GM23338 (cell line): ENCODE results near the gene JAG1. TPM values are rescaled to one million over a fixed set of nuclear protein-coding genes. Genes with fewer than 3 reads are reported as not detected.

Source experiments
- ATAC-seq: fragments of 200-7000 bp; cut with Tn5 transposase; 3 replicates; pipeline ENCODE4 v1.9.1; 2020
- DNase-seq: peaks from one replicate; pipeline ENCODE4 v3.0.0-alpha.2; 2015; ENCODE audit warnings: low spot score
- H2AFZ ChIP-seq: fragments of 200-600 bp; sonication (generic); 2 replicates; pipeline ENCODE4 v1.8.0; 2016; ENCODE audit warnings: antibody characterized with exemption, mild to moderate bottlenecking, moderate library complexity
- H3F3A ChIP-seq: fragments of 200-600 bp; sonication (generic); replicated peaks from 2 replicates; pipeline ENCODE4 v1.8.0; 2017; ENCODE audit warnings: antibody characterized with exemption, mixed run types, low read depth
- H3K27ac ChIP-seq: fragments of 200-600 bp; sonication (generic); 2 replicates; pipeline ENCODE4 v1.6.1; 2016; ENCODE audit warnings: low read depth
- H3K27me3 ChIP-seq: fragments of 200-600 bp; sonication (generic); 2 replicates; pipeline ENCODE4 v1.8.0; 2016; ENCODE audit warnings: mild to moderate bottlenecking, mixed run types, moderate library complexity; ENCODE audit not compliant: insufficient read depth
- H3K36me3 ChIP-seq: fragments of 200-600 bp; sonication (generic); 2 replicates; pipeline ENCODE4 v1.8.0; 2016; ENCODE audit warnings: mild to moderate bottlenecking; ENCODE audit not compliant: insufficient read depth
- H3K4me1 ChIP-seq: fragments of 200-600 bp; sonication (generic); 2 replicates; pipeline ENCODE4 v1.8.0; 2016; ENCODE audit warnings: mild to moderate bottlenecking, moderate library complexity; ENCODE audit not compliant: insufficient read depth
- H3K4me2 ChIP-seq: fragments of 200-600 bp; sonication (generic); 2 replicates; pipeline ENCODE4 v1.7.1; 2017; ENCODE audit warnings: mixed run types
- H3K4me3 ChIP-seq: fragments of 200-600 bp; sonication (generic); 2 replicates; pipeline ENCODE4 v1.6.1; 2016; ENCODE audit warnings: mixed run types
- H3K79me2 ChIP-seq: fragments of 200-600 bp; sonication (generic); replicated peaks from 2 replicates; pipeline ENCODE4 v1.8.0; 2017; ENCODE audit warnings: mild to moderate bottlenecking; ENCODE audit not compliant: insufficient read depth
- H3K9me2 ChIP-seq: fragments of 200-600 bp; sonication (generic); 2 replicates; pipeline ENCODE4 v1.8.0; 2017; ENCODE audit not compliant: insufficient read depth
- H4K20me1 ChIP-seq: fragments of 200-600 bp; sonication (generic); replicated peaks from 2 replicates; pipeline ENCODE4 v1.8.0; 2017; ENCODE audit warnings: mild to moderate bottlenecking; ENCODE audit not compliant: insufficient read depth
- H3K27ac Mint-ChIP-seq: 2 replicates; pipeline ENCODE4 v1.8.0; 2020; ENCODE audit warnings: inconsistent platforms, mild to moderate bottlenecking, moderate library complexity, mixed read lengths
- H3K27me3 Mint-ChIP-seq: 3 replicates; pipeline ENCODE4 v1.8.0; 2022; ENCODE audit warnings: low read depth, mild to moderate bottlenecking, moderate library complexity, mixed read lengths, inconsistent platforms; ENCODE audit not compliant: insufficient read depth, poor library complexity
- H3K36me3 Mint-ChIP-seq: 3 replicates; pipeline ENCODE4 v1.8.0; 2021; ENCODE audit warnings: low read depth, mild to moderate bottlenecking, inconsistent platforms, moderate library complexity, mixed read lengths
- H3K4me1 Mint-ChIP-seq: 3 replicates; pipeline ENCODE4 v1.8.0; 2020; ENCODE audit warnings: mild to moderate bottlenecking, inconsistent platforms, mixed read lengths
- H3K4me3 Mint-ChIP-seq: 3 replicates; pipeline ENCODE4 v1.8.0; 2021; ENCODE audit warnings: moderate library complexity, mild to moderate bottlenecking, inconsistent platforms, mixed read lengths
- H3K9me3 Mint-ChIP-seq: 3 replicates; pipeline ENCODE4 v1.8.0; 2020; ENCODE audit warnings: moderate library complexity, mild to moderate bottlenecking, inconsistent platforms, mixed read lengths
- CREB1 ChIP-seq: fragments of 250-450 bp; sonication (Bioruptor Pico); IDR thresholded peaks from 2 replicates; pipeline ENCODE4 v1.5.0; 2020; ENCODE audit warnings: low read depth, mild to moderate bottlenecking, moderate library complexity
- CTCF ChIP-seq, 2 experiments: fragments of 200-600 bp in 1 of 2; sonication (generic) in 1 of 2; conservative IDR thresholded peaks; 2 replicates each; pipeline versions ENCODE4 v1.5.1 to v1.6.1; 2016 to 2017; ENCODE audit warnings: antibody characterized with exemption in 2 of 2, low read depth in 2 of 2, mild to moderate bottlenecking in 2 of 2, moderate library complexity in 1 of 2
- ETS1 ChIP-seq: IDR thresholded peaks from 2 replicates; pipeline ENCODE4 v1.6.1; 2016; ENCODE audit warnings: antibody characterized with exemption
- EZH2 ChIP-seq: fragments of 200-600 bp; sonication (generic); IDR thresholded peaks from one replicate; pipeline ENCODE4 v1.8.0; 2017; ENCODE audit warnings: antibody characterized with exemption, mild to moderate bottlenecking, low read depth; ENCODE audit not compliant: unreplicated experiment
- EZH2phosphoT487 ChIP-seq: fragments of 200-600 bp; sonication (generic); IDR thresholded peaks from one replicate; pipeline ENCODE4 v1.8.1; 2018; ENCODE audit warnings: antibody characterized with exemption; ENCODE audit not compliant: unreplicated experiment
- JUNB ChIP-seq: IDR thresholded peaks from one replicate; pipeline ENCODE4 v1.6.1; 2016; ENCODE audit warnings: antibody characterized with exemption; ENCODE audit not compliant: unreplicated experiment
- NANOG ChIP-seq: IDR thresholded peaks from 2 replicates; pipeline ENCODE4 v1.6.1; 2016; ENCODE audit warnings: antibody characterized with exemption, borderline replicate concordance
- POLR2AphosphoS5 ChIP-seq: IDR thresholded peaks from 2 replicates; pipeline ENCODE4 v1.6.1; 2016; ENCODE audit warnings: antibody characterized with exemption, low read depth
- REST ChIP-seq: IDR thresholded peaks from one replicate; pipeline ENCODE4 v1.6.1; 2018; ENCODE audit warnings: antibody characterized with exemption; ENCODE audit not compliant: unreplicated experiment
- STAT1 ChIP-seq: IDR thresholded peaks from one replicate; pipeline ENCODE4 v1.6.1; 2016; ENCODE audit warnings: antibody characterized with exemption; ENCODE audit not compliant: unreplicated experiment
- ZNF114 ChIP-seq: fragments of 250-450 bp; sonication (Bioruptor Pico); IDR thresholded peaks from 2 replicates; pipeline ENCODE4 v1.5.0; 2020; ENCODE audit warnings: mild to moderate bottlenecking, moderate library complexity
- ZNF331 ChIP-seq: fragments of 250-450 bp; sonication (Bioruptor Pico); IDR thresholded peaks from 2 replicates; pipeline ENCODE4 v1.5.0; 2020; ENCODE audit warnings: low read depth, mild to moderate bottlenecking, moderate library complexity
- ZNF462 ChIP-seq: fragments of 250-450 bp; sonication (Bioruptor Pico); IDR thresholded peaks from 2 replicates; pipeline ENCODE4 v1.5.0; 2020; ENCODE audit warnings: mild to moderate bottlenecking, moderate library complexity
- polyA plus RNA-seq: library from polyadenylated mRNA; unstranded; fragments of >200 nt; fragmentation: Nextera tagmentation; extraction: Ambion mirVana; gene quantifications from 2 replicates; pipeline ENCODE4 v1.2.1, GENCODE V29; 2016
- total RNA-seq: library from RNA; depleted of rRNA; stranded (reverse); fragments of >200 nt; shearing (Covaris generic); gene quantifications from 2 replicates; pipeline ENCODE4 v1.2.3, GENCODE V29; 2014

Gene JAG1
- total and polyA plus RNA-seq, 2 experiments from 2014 or later: 9.7 to 46.5 TPM

- Histone ChIP-seq H3K9me2 (no peaks in the 10 kb centered on the region), H4K20me1 (peaks cover 17% of the 10 kb centered on the region), H3K4me2 (0 out of 2 replicates have a peak overlapping the region, but pooled peaks have one; percentile 2), H3K27me3 (no peaks in the 10 kb centered on the region), H3K36me3 (peaks cover 11% of the 10 kb centered on the region; the same call in 1 of the 2 replicates), H3F3A (no peaks in the 10 kb centered on the region), H3K4me3 (no peak overlapping the region), H3K79me2 (peaks cover 86% of the 10 kb centered on the region), H3K4me1 (peaks cover 68% of the 10 kb centered on the region), H2AFZ (no peak overlapping the region), H3K27ac (peak overlapping the region; percentile 78; the same call in 1 of the 2 replicates)
- Mint-ChIP-seq H3K27ac (peak overlapping the region; percentile 42; the same call in 1 of the 2 replicates), H3K4me3 (no peak overlapping the region), H3K9me3 (no peaks in the 10 kb centered on the region), H3K36me3 (peaks cover 89% of the 10 kb centered on the region), H3K27me3 (peaks cover 4% of the 10 kb centered on the region), H3K4me1 (peaks cover 80% of the 10 kb centered on the region)
- no peak for DNase-seq
- TF ChIP-seq POLR2AphosphoS5 (no peak), ZNF331 (CRISPR knock-in tag) (no peak), CREB1 (CRISPR knock-in tag) (no peak), EZH2 (no peak), ZNF114 (CRISPR knock-in tag) (no peak), CTCF (conservative IDR thresholded peaks at IDR 0.05; ENCODE audit: low read depth in 2 of 2) (no peak), EZH2phosphoT487 (no peak), JUNB (no peak), ZNF462 (CRISPR knock-in tag) (no peak), NANOG (no peak), REST (no peak), ETS1 (no peak), STAT1 (no peak)
- ATAC-seq: no peak
Measured at GRCh38 chr20:10658051-10658823, 15.6 kb downstream of the JAG1 start.
